HFFc6 (cell line): ENCODE results near the gene SLC7A14. TPM values are rescaled to one million over a fixed set of nuclear protein-coding genes. Genes with fewer than 3 reads are reported as not detected.

Experiments
- DNase-seq: peaks from one replicate; pipeline ENCODE4 v3.0.0-alpha.2; 2018
- H3K27ac Mint-ChIP-seq: 2 replicates; pipeline ENCODE4 v1.8.0; 2020; ENCODE audit warnings: mild to moderate bottlenecking, mixed read lengths
- H3K27me3 Mint-ChIP-seq: 2 replicates; pipeline ENCODE4 v1.8.0; 2021; ENCODE audit warnings: mild to moderate bottlenecking, moderate library complexity, mixed read lengths; ENCODE audit not compliant: insufficient read depth
- H3K36me3 Mint-ChIP-seq: 2 replicates; pipeline ENCODE4 v1.8.0; 2021; ENCODE audit warnings: low read depth, mixed read lengths
- H3K4me1 Mint-ChIP-seq: 2 replicates; pipeline ENCODE4 v1.8.0; 2020; ENCODE audit warnings: low read depth, mixed read lengths
- H3K4me3 Mint-ChIP-seq: 2 replicates; pipeline ENCODE4 v1.8.0; 2020; ENCODE audit warnings: mild to moderate bottlenecking, moderate library complexity, mixed read lengths
- H3K9me3 Mint-ChIP-seq: 2 replicates; pipeline ENCODE4 v1.8.0; 2020; ENCODE audit warnings: mild to moderate bottlenecking, mixed read lengths
- CTCF ChIP-seq: fragments of 200-600 bp; sonication (generic); IDR thresholded peaks from 2 replicates; pipeline ENCODE4 v1.5.0; 2021; ENCODE audit warnings: antibody characterized with exemption, mild to moderate bottlenecking
- long read RNA-seq: library from polyadenylated mRNA; unstranded; transcript quantifications from one replicate; pipeline ENCODE4 v2.0.0, GENCODE V29; 2019
- total RNA-seq, 6 experiments: library from RNA; stranded (reverse); fragmentation: NEBNext Ultra II Directional; extraction: Animal tissue kit (Norgen Biotek cat#: 25700); gene quantifications; 2 replicates in 1 of 6; 3 replicates in 5 of 6; pipeline ENCODE4 v1.2.3, GENCODE V29; 2021

SLC7A14 gene
- total RNA-seq, result under 1 TPM; 0.14 to 0.53 (median 0.39) TPM
- long read RNA-seq, result 0 reads

GRCh38 chr3:170585937-170586310 lies at the start of gene SLC7A14:
Gene SLC7A14 (minus strand): TSS chr3:170586075. CDS start chr3:170526936, 59,139 bp downstream.
- no peak within 1 kb of the TSS for H3K27ac Mint-ChIP-seq
- DNase-seq, result no peak
- peak within 1 kb of the TSS; percentile 63 for H3K4me3 Mint-ChIP-seq
- H3K4me1 Mint-ChIP-seq, result peaks cover 11% of the 10 kb centered on the region; the same call in 1 of the 2 replicates
- H3K9me3 Mint-ChIP-seq, result no peaks in the 10 kb centered on the region
- H3K36me3 Mint-ChIP-seq, result no peaks in the 10 kb centered on the region
- H3K27me3 Mint-ChIP-seq, result peaks cover 25% of the 10 kb centered on the region
- no peak for TF ChIP-seq CTCF

- Mint-ChIP-seq H3K36me3 (no peaks in the 10 kb centered on the region), H3K27me3 (peaks cover 5% of the 10 kb centered on the region), H3K9me3 (no peaks in the 10 kb centered on the region), H3K27ac (no peak overlapping the region), H3K4me3 (no peak overlapping the region), H3K4me1 (peaks cover 12% of the 10 kb centered on the region)
- no peak for TF ChIP-seq CTCF
- no peak for DNase-seq
Observed at GRCh38 chr3:170635385-170635735, 49.5 kb upstream of the SLC7A14 start.

- Mint-ChIP-seq H3K9me3 (no peaks in the 10 kb centered on the region), H3K27me3 (peaks cover 5% of the 10 kb centered on the region), H3K4me1 (peaks cover 13% of the 10 kb centered on the region), H3K36me3 (no peaks in the 10 kb centered on the region), H3K4me3 (no peak overlapping the region), H3K27ac (no peak overlapping the region)
- no peak for DNase-seq
- no peak for TF ChIP-seq CTCF
Observed at GRCh38 chr3:170634663-170635384, 48.9 kb upstream of the SLC7A14 start.

- Mint-ChIP-seq H3K9me3 (no peaks in the 10 kb centered on the region), H3K36me3 (no peaks in the 10 kb centered on the region), H3K27ac (no peak overlapping the region), H3K4me3 (no peak overlapping the region), H3K4me1 (peaks cover 18% of the 10 kb centered on the region), H3K27me3 (peaks cover 5% of the 10 kb centered on the region)
- no peak for TF ChIP-seq CTCF
- no peak for DNase-seq
Observed at GRCh38 chr3:170633573-170633972, 47.7 kb upstream of the SLC7A14 start.

- peaks cover 5% of the 10 kb centered on the region for H3K27me3 Mint-ChIP-seq
- no peak for TF ChIP-seq CTCF
- H3K9me3 Mint-ChIP-seq, result no peaks in the 10 kb centered on the region
- no peak overlapping the region for H3K4me3 Mint-ChIP-seq
- peaks cover 18% of the 10 kb centered on the region for H3K4me1 Mint-ChIP-seq
- H3K27ac Mint-ChIP-seq, result no peak overlapping the region
- DNase-seq, result no peak
- H3K36me3 Mint-ChIP-seq, result no peaks in the 10 kb centered on the region
Observed at GRCh38 chr3:170632780-170633179, 46.9 kb upstream of the SLC7A14 start.
